NCI-H2196 treated with DMSO at 0.1 percent for 48 hours (cell line): Measurements from ENCODE around the gene EPHA7.

Source experiments
- DNase-seq: peaks from one replicate; lab custom pipeline; 2025; ENCODE audit not compliant: unreplicated experiment; lab: John Stamatoyannopoulos, UW

EPHA7 gene

GRCh38 chr6:93252930-93253329 lies 166.4 kb downstream of the EPHA7 start:
- DNase-seq: no peak

GRCh38 chr6:93248631-93249030 lies 170.7 kb downstream of the EPHA7 start:
- DNase-seq: no peak

DNA sequence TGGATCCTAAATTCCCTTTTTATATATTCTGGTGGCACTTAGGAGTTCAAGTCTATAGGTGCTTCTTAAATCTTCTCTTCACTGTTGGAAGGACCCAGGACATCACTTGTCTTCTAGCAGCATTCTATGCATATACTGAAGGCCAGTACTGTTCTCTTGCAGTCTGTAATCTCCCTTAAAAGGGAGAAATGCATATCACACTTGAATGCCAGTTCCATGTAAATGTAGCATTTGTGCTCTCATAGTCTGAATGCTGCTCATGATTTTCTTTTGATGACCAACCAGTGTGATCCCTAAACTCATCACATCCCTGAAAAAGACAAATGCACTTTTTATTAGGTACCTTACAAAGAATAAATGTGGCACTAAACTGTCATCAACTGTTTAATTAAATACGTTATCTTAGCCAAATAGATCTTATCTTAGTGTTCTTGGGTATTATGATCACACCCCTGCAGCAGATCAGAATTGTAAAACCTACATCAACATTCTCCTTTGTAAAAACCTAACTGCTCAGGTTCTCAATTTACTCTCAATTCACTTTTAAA lies 176.1 kb downstream of the EPHA7 start:
- DNase-seq: no peak

GRCh38 chr6:93242049-93242448 lies 177.3 kb downstream of the EPHA7 start:
- no peak for DNase-seq

- no peak for DNase-seq
Measured at GRCh38 chr6:93238632-93239031, 180.7 kb downstream of the EPHA7 start.

DNA sequence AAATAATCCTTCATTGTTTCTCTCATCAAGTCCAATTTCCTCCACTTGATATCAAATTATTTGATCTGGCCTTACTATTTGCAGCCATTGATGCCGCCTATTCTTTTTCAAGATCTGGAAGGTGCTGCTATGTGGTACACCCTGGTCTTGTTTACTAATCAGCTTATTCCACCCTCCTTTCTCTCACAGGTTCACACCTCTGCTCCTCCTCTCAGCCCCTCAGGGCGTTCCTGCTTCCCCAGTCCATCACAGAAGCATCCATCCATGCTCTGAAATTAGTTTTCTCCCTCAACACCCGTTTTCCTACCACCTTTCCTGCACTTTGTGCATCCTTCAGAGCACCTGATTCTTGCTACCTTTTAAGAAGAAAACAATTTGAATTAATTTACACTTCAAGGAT lies 183.6 kb downstream of the EPHA7 start:
- no peak for DNase-seq

DNA sequence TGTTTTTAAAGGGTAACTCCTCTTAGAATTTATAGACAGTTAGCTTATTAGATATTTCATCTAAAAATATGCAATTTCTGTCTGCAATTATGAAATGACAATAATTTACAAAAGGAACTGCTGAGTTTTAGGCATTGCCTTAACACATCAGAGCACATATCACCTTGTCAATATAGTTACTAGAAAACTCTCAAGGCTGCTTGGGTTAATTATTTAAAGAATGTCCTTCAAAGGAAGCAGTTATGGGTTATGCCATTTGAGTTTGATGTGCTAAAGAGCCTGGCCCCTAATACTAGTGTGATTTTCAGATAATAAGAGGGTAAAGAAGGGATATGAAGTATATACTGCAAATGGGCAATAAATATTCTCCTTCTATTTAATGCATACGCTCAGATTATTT lies 192.5 kb downstream of the EPHA7 start:
- no peak for DNase-seq

GRCh38 chr6:93222071-93222851 lies 197.1 kb downstream of the EPHA7 start:
- no peak for DNase-seq

- DNase-seq: no peak
Measured at GRCh38 chr6:93219447-93219846, 199.9 kb downstream of the EPHA7 start.

DNA sequence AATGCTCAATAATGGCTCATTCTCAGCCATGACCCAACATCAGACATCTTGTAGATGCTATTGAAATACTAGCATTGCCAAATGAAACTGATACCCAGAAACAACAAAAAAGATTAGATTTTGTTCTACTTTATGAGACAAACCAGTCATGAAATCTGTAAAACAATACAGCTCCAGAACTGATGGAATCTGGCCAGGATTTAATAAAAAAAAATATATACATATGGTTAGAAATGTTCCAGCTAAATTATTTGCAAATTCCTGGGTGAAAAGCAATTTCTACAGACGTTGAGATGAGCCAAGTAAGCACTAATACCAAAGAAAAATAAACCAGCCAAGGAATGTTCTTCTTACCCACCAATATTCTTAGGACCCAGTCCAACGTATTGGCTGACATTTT lies 201.3 kb downstream of the EPHA7 start:
- no peak for DNase-seq

DNA sequence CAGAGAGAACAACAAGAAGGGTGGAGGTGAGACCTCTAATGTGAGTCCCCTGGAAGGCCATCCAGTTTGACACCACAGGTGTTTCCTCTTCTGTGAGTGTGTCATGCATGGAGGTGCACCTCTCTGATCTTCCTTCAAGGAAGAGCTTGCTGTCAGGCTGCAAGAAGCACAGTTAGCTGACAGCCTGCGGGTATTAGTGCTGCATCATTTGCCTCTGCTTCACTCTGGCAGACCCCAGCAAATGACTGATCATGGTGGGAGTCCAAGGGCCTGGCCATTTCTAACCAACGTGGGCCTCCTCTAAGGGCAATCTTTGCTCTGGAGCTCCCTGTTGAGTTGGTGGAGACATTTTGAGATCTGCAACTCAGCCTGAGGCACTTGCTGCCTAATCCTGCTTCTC lies 206.3 kb downstream of the EPHA7 start:
- no peak for DNase-seq

DNA sequence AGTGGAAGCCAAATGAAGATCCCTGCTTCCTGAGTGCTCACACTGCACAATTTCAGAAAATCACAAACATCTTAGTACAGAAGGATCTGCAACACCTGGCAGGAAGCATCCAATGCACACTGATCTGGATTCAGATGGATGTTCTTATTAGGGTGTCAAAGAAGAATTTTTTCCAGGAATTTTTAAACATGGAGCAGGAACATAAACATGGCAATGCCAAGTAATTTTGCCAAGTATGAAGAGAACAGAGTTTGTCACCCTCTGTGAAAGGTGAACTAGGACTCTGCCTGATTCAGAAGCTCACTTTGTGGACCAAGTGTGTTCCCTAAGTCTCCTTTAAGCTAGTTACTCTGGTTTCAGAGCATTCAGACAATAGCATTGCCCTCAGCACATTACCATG lies 208.5 kb downstream of the EPHA7 start:
- DNase-seq: no peak

DNA sequence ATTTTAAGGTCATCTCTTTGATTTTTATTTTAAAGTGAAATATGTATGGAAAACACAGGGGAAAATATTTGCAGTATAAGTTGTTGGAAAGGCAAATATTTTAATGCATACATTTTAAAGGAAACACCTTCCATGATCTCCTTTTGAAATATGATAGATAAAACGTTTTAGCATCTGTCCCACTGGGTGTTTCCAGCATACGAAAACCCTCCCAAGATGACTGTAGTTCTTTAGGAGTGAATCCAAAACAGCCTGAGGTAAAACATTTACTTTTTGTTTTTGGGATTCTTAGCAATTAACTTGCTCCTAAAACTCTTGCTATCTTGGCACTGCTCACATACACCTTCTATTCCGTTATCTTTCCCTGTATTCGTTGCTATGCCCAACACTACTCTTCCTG lies 210.0 kb downstream of the EPHA7 start:
- no peak for DNase-seq

DNA sequence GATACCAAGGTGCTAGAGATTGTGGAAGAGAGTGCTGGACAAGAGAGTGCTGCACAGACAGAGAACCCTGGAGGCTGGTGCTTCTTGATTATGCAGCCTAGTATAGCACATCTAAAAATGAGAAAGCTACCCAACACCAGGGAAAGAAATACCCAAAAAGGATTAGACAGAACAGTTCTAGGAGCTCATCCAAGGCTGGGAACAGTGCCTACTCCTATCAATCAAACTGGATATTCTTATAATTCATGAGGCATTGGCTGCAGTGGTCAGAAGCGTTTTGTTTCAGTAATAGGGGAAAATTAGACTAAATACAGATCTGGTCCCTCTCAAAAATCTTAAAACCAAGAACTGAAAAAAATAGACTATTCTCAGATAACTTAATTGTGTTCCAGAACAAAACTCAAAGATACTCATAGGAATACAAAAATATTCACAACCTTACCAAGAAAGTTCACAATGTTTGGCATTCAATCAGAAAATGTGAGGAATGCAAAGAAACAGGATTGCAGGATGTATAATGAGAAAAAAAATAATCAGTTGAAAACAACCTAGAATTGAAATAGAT lies 222.9 kb downstream of the EPHA7 start:
- no peak for DNase-seq

DNA sequence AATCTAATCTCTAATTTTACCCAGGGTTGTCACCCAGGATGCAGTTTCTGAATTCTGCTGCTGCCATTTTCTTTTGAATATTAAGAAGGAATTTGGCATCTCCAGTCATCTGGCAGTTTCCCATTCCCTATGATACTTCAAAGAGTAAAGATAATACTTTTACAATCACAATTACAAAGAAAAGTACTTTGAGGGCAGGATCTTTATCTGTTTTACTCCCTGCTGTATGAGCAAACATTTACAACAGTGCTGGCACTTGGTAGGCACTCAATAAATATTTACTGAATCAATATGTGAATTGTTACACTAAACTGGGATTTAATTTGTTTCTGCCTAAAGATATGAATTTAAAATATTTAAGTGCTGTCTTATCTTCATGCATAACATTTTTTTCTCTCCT lies 224.9 kb downstream of the EPHA7 start:
- no peak for DNase-seq

DNA sequence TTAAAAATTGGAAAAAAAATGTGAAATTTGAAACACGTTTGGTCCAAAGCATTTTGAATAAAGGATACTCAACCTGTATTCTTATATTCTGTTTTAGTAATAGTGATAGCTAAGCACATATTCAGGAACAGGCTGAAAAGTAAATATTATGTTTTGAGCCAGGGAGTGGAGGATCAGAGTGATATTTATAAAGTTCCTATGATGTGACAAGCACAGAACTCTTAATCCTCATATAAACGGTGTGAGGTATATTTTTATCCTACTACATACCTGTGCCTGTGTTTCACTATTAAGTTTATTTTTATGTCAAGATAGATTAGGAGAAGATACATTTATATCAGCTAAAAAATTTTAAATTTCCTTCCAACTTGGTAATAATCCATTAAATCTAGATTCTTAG lies 225.5 kb downstream of the EPHA7 start:
- no peak for DNase-seq
